K562 (cell line): ENCODE data around the gene ZNF284. TPM values are rescaled to one million over a fixed set of nuclear protein-coding genes. Genes with fewer than 3 reads are reported as not detected.

Experiments used
- ATF1 ChIP-seq, 2 experiments: fragments of 450-650 bp in 1 of 2; IDR thresholded peaks; 2 replicates each; pipeline ENCODE4 v1.6.1; 2016; ENCODE audit warnings: missing compliant biosample characterization in 1 of 2, missing genetic modification characterization in 1 of 2
- BRD4 ChIP-seq: fragments of 200-600 bp; sonication (generic); IDR thresholded peaks from 2 replicates; pipeline ENCODE4 v1.6.1; 2017; ENCODE audit warnings: inconsistent platforms
- CBX1 ChIP-seq: sonication (generic); IDR thresholded peaks from 2 replicates; pipeline ENCODE4 v1.6.1; 2016; ENCODE audit warnings: antibody characterized with exemption, low read depth, mild to moderate bottlenecking
- CBX5 ChIP-seq: IDR thresholded peaks from 2 replicates; pipeline ENCODE4 v1.6.1; 2014; ENCODE audit warnings: low read depth, borderline replicate concordance
- EWSR1 ChIP-seq: fragments of 450-650 bp; IDR thresholded peaks from 2 replicates; pipeline ENCODE4 v1.6.1; 2018; ENCODE audit warnings: borderline replicate concordance, mild to moderate bottlenecking, low read depth, moderate library complexity; ENCODE audit not compliant: partially characterized antibody
- FOXJ2 ChIP-seq: fragments of 200-800 bp; sonication (Bioruptor generic); IDR thresholded peaks from 2 replicates; pipeline ENCODE4 v1.6.1; 2016; ENCODE audit warnings: missing genetic modification characterization, missing compliant biosample characterization
- FOXK2 ChIP-seq, 2 experiments: fragments of 450-650 bp; IDR thresholded peaks in 1 of 2; conservative IDR thresholded peaks in 1 of 2; 2 replicates each; pipeline ENCODE4 v1.6.1; 2016; ENCODE audit warnings: low read depth in 2 of 2, mild to moderate bottlenecking in 1 of 2
- JUND ChIP-seq, 2 experiments: IDR thresholded peaks; 2 replicates in 1 of 2; 3 replicates in 1 of 2; pipeline ENCODE4 v1.6.1; 2011; ENCODE audit warnings: borderline replicate concordance in 2 of 2, low read depth in 2 of 2, low read length in 2 of 2, improper control_type of control experiment in 1 of 2, missing biosample characterization in 1 of 2, missing genetic modification characterization in 1 of 2, missing genetic modification reagents in 1 of 2
- KAT7 ChIP-seq: sonication (generic); formaldehyde crosslinking; IDR thresholded peaks from 2 replicates; pipeline ENCODE4 v1.8.0; 2022; ENCODE audit warnings: missing genetic modification reagents, mild to moderate bottlenecking, borderline replicate concordance
- LCOR ChIP-seq: sonication (generic); formaldehyde crosslinking; IDR thresholded peaks from 2 replicates; pipeline ENCODE4 v1.8.0; 2022; ENCODE audit warnings: mild to moderate bottlenecking, missing genetic modification reagents
- MBD2 ChIP-seq: sonication (generic); IDR thresholded peaks from 2 replicates; pipeline ENCODE4 v1.6.1; 2016; ENCODE audit warnings: low read depth, borderline replicate concordance
- NR2C2 ChIP-seq, 2 experiments: fragments of 200-800 bp in 1 of 2; sonication (Bioruptor generic) in 1 of 2; sonication (generic) in 1 of 2; formaldehyde crosslinking in 1 of 2; IDR thresholded peaks; 2 replicates each; pipeline versions ENCODE4 v1.6.1 to v1.8.0; 2016 to 2022; ENCODE audit warnings: mild to moderate bottlenecking in 1 of 2, missing compliant biosample characterization in 1 of 2, missing genetic modification characterization in 1 of 2, missing genetic modification reagents in 1 of 2
- PRDM10 ChIP-seq: fragments of 450-650 bp; IDR thresholded peaks from 2 replicates; pipeline ENCODE4 v1.6.1; 2018; ENCODE audit not compliant: partially characterized antibody
- SAFB ChIP-seq: fragments of 200-400 bp; formaldehyde crosslinking; IDR thresholded peaks from 2 replicates; pipeline ENCODE4 v1.6.1; 2017; ENCODE audit warnings: low read depth, low read length, borderline replicate concordance
- TFAM ChIP-seq: fragments of 250-450 bp; sonication (Bioruptor Pico); conservative IDR thresholded peaks from 2 replicates; pipeline ENCODE4 v1.5.0; 2021; ENCODE audit warnings: mild to moderate bottlenecking, moderate library complexity
- ZNF639 ChIP-seq, 2 experiments: fragments of 200-800 bp in 1 of 2; sonication (Bioruptor generic) in 1 of 2; sonication (generic) in 1 of 2; formaldehyde crosslinking in 1 of 2; IDR thresholded peaks in 1 of 2; conservative IDR thresholded peaks in 1 of 2; 2 replicates each; pipeline versions ENCODE4 v1.5.0 to v1.6.1; 2016 to 2020; ENCODE audit warnings: missing compliant biosample characterization in 1 of 2, missing genetic modification characterization in 1 of 2, missing genetic modification reagents in 1 of 2
- polyA plus RNA-seq, 8 experiments: library from polyadenylated mRNA; depleted of rRNA in 4 of 8; stranded (reverse) in 5 of 8; unstranded in 3 of 8; fragments of >200 nt; fragmentation: Nextera tagmentation in 2 of 8; fragmentation: Illumina TruSeq in 1 of 8; extraction: Ambion mirVana in 2 of 8; extraction: Trizol in 1 of 8; gene quantifications; 2 replicates each; pipeline versions ENCODE4 v1.2.1 to v1.2.3, GENCODE V29; 2011 to 2014; ENCODE audit warnings: inconsistent platforms in 1 of 8, missing spikeins in 1 of 8
- total RNA-seq, 7 experiments: library from RNA; depleted of rRNA in 6 of 7; stranded (reverse); fragments of >200 nt in 6 of 7; fragmentation: Illumina TruSeq in 2 of 7; extraction: Trizol in 2 of 7; gene quantifications; 2 replicates each; pipeline versions ENCODE4 v1.2.1 to v1.2.3, GENCODE V29; 2011 to 2021; ENCODE audit warnings: low replicate concordance in 1 of 7
- TF ChIP-seq, protein P1 (sequence below): fragments of 200-800 bp; sonication (Bioruptor generic); IDR thresholded peaks from 2 replicates; pipeline ENCODE4 v1.6.1; 2017; ENCODE audit warnings: missing genetic modification characterization, missing compliant biosample characterization

Gene ZNF284
- total and polyA plus RNA-seq, 9 of the 15 experiments (the other 6 are each of a cell fraction or from before 2014, with no cell fraction given): 0.07 to 0.24 (median 0.20) TPM

DNA sequence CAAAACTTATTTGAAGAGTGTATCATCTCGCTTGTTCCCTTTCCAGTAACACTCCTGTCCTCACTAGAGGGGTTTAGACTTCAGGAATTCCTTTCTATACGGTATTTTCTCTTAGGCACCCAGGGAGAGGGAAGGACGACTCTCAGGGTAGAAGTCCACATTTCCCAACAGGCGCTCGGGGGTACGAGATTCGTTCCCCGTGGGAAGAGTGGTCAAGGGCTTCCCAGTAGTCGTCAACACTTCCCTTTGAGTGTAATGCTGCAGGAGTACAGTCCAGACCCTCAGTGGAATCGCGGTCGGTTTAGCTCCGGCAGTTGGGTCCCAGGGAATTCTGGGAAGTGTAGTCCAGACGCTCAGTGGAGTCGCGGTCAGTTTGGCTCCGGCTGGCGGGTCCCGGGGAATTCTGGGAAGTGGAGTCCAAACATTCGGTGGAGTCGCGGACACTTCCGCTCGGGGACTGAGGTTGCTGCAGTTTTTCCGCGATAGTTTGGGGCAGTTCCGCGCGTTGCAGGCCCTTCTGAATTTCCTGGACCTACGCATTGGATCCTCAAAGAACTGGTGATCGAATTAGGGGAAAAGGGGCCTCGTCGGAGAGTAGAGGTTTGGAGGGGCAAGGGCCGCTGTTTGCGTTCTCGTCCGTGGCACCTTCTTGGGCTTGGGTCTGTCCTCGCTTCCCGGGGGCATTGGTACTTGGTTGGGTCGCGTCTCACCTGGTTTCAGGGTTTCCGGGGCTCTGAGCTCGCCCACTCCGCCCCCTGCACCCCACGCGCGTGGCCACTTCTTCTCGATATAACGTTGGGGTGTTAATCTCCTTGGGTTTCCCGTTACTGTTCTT is 22.2 kb downstream of the ZNF284 start, which contains the start of gene ZNF224 (continued):
- TF ChIP-seq FOXK2 (conservative IDR thresholded peaks at IDR 0.05 in 1 of 2, IDR thresholded peaks at IDR 0.05 in 1 of 2; ENCODE audit: low read depth in 2 of 2) (peak in 1 of 2 experiments; percentile 33; a peak in 2 of 4 replicates), KAT7 (CRISPR knock-in tag) (0 out of 2 replicates have a peak, but pooled peaks have one; percentile 22), BRD4 (no peak), ZNF639 (CRISPR knock-in tag; conservative IDR thresholded peaks at IDR 0.05 in 1 of 2, IDR thresholded peaks at IDR 0.05 in 1 of 2) (peak in 1 of 2 experiments; percentile 64; a peak in 2 of 4 replicates), SAFB (peak; percentile 43; the same call in 1 of the 2 replicates), FOXJ2 (tag) (0 out of 2 replicates have a peak, but pooled peaks have one; percentile 65), CBX5 (0 out of 2 replicates have a peak, but pooled peaks have one; percentile 56), CBX1 (peak; percentile 59; the same call in 1 of the 2 replicates), NR2C2 (CRISPR knock-in tag; IDR thresholded peaks at IDR 0.05) (peak; percentile 70), NR2C2 (tag; IDR thresholded peaks at IDR 0.05) (peak; percentile 93), LCOR (0 out of 2 replicates have a peak, but pooled peaks have one; percentile 18), EWSR1 (no peak), MBD2 (peak; percentile 85), JUND (IDR thresholded peaks at IDR 0.05; ENCODE audit: borderline replicate concordance, low read depth, low read length) (peak; percentile 62; the same call in 1 of the 2 replicates), JUND (tag; IDR thresholded peaks at IDR 0.05; ENCODE audit: borderline replicate concordance, low read depth, low read length) (no peak; the same call in 2 of the 3 replicates), PRDM10 (peak; percentile 48), TFAM (CRISPR knock-in tag) (no peak), ATF1 (CRISPR knock-in tag; IDR thresholded peaks at IDR 0.05) (no peak), ATF1 (tag; IDR thresholded peaks at IDR 0.05) (peak; percentile 80)
- TF ChIP-seq, protein P1, sequence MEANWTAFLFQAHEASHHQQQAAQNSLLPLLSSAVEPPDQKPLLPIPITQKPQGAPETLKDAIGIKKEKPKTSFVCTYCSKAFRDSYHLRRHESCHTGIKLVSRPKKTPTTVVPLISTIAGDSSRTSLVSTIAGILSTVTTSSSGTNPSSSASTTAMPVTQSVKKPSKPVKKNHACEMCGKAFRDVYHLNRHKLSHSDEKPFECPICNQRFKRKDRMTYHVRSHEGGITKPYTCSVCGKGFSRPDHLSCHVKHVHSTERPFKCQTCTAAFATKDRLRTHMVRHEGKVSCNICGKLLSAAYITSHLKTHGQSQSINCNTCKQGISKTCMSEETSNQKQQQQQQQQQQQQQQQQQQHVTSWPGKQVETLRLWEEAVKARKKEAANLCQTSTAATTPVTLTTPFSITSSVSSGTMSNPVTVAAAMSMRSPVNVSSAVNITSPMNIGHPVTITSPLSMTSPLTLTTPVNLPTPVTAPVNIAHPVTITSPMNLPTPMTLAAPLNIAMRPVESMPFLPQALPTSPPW (CRISPR knock-in tag): peak; percentile 58
